Prostate gland (tissue), 2 donors: ENCODE measurements around the gene ACADL. TPM values are rescaled to one million over a fixed set of nuclear protein-coding genes. Genes with fewer than 3 reads are reported as not detected.

Source experiments
- DNase-seq: peaks from one replicate; pipeline ENCODE4 v3.0.0-alpha.2; 2019; ENCODE audit warnings: low spot score
- H3K27ac ChIP-seq, 2 donors: fragments of 200-600 bp; sonication (generic); 2 replicates each; pipeline ENCODE4 v1.5.1; 2017 to 2019
- H3K27me3 ChIP-seq: fragments of 200-600 bp; sonication (generic); replicated peaks from 2 replicates; pipeline ENCODE4 v1.5.1; 2019; ENCODE audit not compliant: insufficient read depth
- H3K36me3 ChIP-seq, 2 donors: fragments of 200-600 bp; sonication (generic); 1 replicate in 1 of 2; 2 replicates in 1 of 2; pipeline versions ENCODE4 v1.5.1 to v1.8.1; 2017 to 2019
- H3K4me1 ChIP-seq: fragments of 200-600 bp; sonication (generic); replicated peaks from 2 replicates; pipeline ENCODE4 v1.5.1; 2019
- H3K4me3 ChIP-seq, 2 donors: fragments of 200-600 bp; sonication (generic); 2 replicates each; pipeline ENCODE4 v1.5.1; 2017 to 2019
- H3K9me3 ChIP-seq: fragments of 200-600 bp; sonication (generic); 2 replicates; pipeline ENCODE4 v1.5.1; 2017
- CTCF ChIP-seq, 4 experiments: fragments of 200-600 bp in 2 of 4; fragments of 450-650 bp in 2 of 4; sonication (generic) in 2 of 4; IDR thresholded peaks; 1 replicate in 3 of 4; 2 replicates in 1 of 4; pipeline ENCODE4 v1.5.1; 2016 to 2019; ENCODE audit warnings: antibody characterized with exemption in 4 of 4, mild to moderate bottlenecking in 2 of 4, moderate library complexity in 2 of 4
- POLR2A ChIP-seq: fragments of 450-650 bp; IDR thresholded peaks from one replicate; pipeline ENCODE4 v1.6.1; 2016; ENCODE audit warnings: antibody characterized with exemption, mild to moderate bottlenecking
- POLR2AphosphoS5 ChIP-seq: sonication (generic); formaldehyde crosslinking; IDR thresholded peaks from one replicate; pipeline ENCODE4 v1.6.1; 2017; ENCODE audit warnings: antibody characterized with exemption
- WGBS: methylation state at CpG from one replicate; pipeline ENCODE4 v1.1.5; 2018; 5-methylcytosine and 5-hydroxymethylcytosine counted together
- intact Hi-C: fragments of 100-400 bp; cut with DNase I; formaldehyde crosslinking; loops from one replicate; pipeline ENCODE4 v1.14.2; 2022
- total RNA-seq, 2 donors: library from RNA; depleted of rRNA; stranded (reverse); fragments of >200 nt; gene quantifications; one replicate each; pipeline ENCODE4 v1.1.0, GENCODE V29; 2016

ACADL gene
- total RNA-seq, 2 donors from 2014 or later: 12.3 to 54.0 TPM

GRCh38 chr2:210227290-210228088, 2.2 kb upstream of the ACADL start:
- H3K36me3 ChIP-seq: no peaks in the 10 kb centered on the region
- intact Hi-C loops: no loop called here
- DNase-seq: no peak
- H3K27ac ChIP-seq: no peak overlapping the region
- H3K4me1 ChIP-seq: peaks cover 3% of the 10 kb centered on the region
- no peaks in the 10 kb centered on the region for H3K27me3 ChIP-seq
- no peak overlapping the region for H3K4me3 ChIP-seq
- H3K9me3 ChIP-seq: no peaks in the 10 kb centered on the region
- 99% methylated on average over 4 of the region's 4 CpGs for WGBS
- no peak for TF ChIP-seq POLR2AphosphoS5
- no peak for TF ChIP-seq CTCF (IDR thresholded peaks at IDR 0.05)
- TF ChIP-seq POLR2A: no peak

- peak overlapping the region; percentile 95 for H3K27ac ChIP-seq
- intact Hi-C loops: no loop called here
- H3K4me3 ChIP-seq: no peak overlapping the region
- no peak for DNase-seq
- no peaks in the 10 kb centered on the region for H3K9me3 ChIP-seq
- 48% methylated on average over 2 of the region's 2 CpGs for WGBS
- no peaks in the 10 kb centered on the region for H3K36me3 ChIP-seq
- H3K27me3 ChIP-seq: no peaks in the 10 kb centered on the region
- TF ChIP-seq POLR2A: no peak
- no peak for TF ChIP-seq CTCF (IDR thresholded peaks at IDR 0.05)
- no peak for TF ChIP-seq POLR2AphosphoS5
- peaks cover 3% of the 10 kb centered on the region for H3K4me1 ChIP-seq
These were observed 976 bp upstream of the ACADL start for GRCh38 chr2:210226223-210226622.

- Histone ChIP-seq H3K4me1 (peaks cover 3% of the 10 kb centered on the region), H3K4me3 (peak overlapping the region; percentile 65 to 69), H3K27ac (peak overlapping the region; percentile 95), H3K9me3 (no peaks in the 10 kb centered on the region), H3K27me3 (no peaks in the 10 kb centered on the region), H3K36me3 (no peaks in the 10 kb centered on the region)
- 7% methylated on average over 24 of the region's 24 CpGs for WGBS
- peak; percentile 27 for DNase-seq
- TF ChIP-seq POLR2A: no peak
- TF ChIP-seq CTCF (IDR thresholded peaks at IDR 0.05): no peak
- TF ChIP-seq POLR2AphosphoS5: no peak
- intact Hi-C loops: no loop called here
These were observed 681 bp downstream of the ACADL start for GRCh38 chr2:210224591-210224940.

- peaks cover 7% of the 10 kb centered on the region for H3K4me1 ChIP-seq
- H3K27me3 ChIP-seq: no peaks in the 10 kb centered on the region
- H3K27ac ChIP-seq: peak overlapping the region; percentile 60 to 84
- H3K36me3 ChIP-seq: no peaks in the 10 kb centered on the region
- DNase-seq: peak; percentile 61
- no peak overlapping the region for H3K4me3 ChIP-seq
- intact Hi-C loops: no loop called here
- TF ChIP-seq POLR2A (no peak), POLR2AphosphoS5 (peak; percentile 84), CTCF (IDR thresholded peaks at IDR 0.05) (no peak)
- no peaks in the 10 kb centered on the region for H3K9me3 ChIP-seq
- 20% methylated on average over 1 of the region's 1 CpG for WGBS
These were observed 10.1 kb downstream of the ACADL start for GRCh38 chr2:210215120-210215519.

- intact Hi-C loops: no loop called here
- DNase-seq: no peak
- H3K27me3 ChIP-seq: no peaks in the 10 kb centered on the region
These were observed 15.1 kb downstream of the ACADL start for GRCh38 chr2:210210185-210210584.

More at GRCh38 chr2:210210185-210210584, 15.1 kb downstream of the ACADL start:
- 100% methylated on average over 1 of the region's 1 CpG for WGBS
- H3K27ac ChIP-seq: peak overlapping the region; percentile 43 to 84
- no peak overlapping the region for H3K4me3 ChIP-seq
- H3K9me3 ChIP-seq: no peaks in the 10 kb centered on the region
- TF ChIP-seq CTCF (IDR thresholded peaks at IDR 0.05): no peak
- TF ChIP-seq POLR2AphosphoS5: no peak
- TF ChIP-seq POLR2A: no peak
- peaks cover 8% of the 10 kb centered on the region for H3K4me1 ChIP-seq
- H3K36me3 ChIP-seq: no peaks in the 10 kb centered on the region
